DND-41 (cell line): ENCODE data around the gene ZNF473.
"Not testable (repeated sequence)": the region's sequence is repeated elsewhere in the genome, so short reads cannot be mapped to it uniquely, and the experiment has no call there.

Source experiments
- EZH2 ChIP-seq: IDR thresholded peaks from 3 replicates; pipeline ENCODE4 v1.6.1; 2012; ENCODE audit warnings: borderline replicate concordance, low read depth, mild to moderate bottlenecking, moderate library complexity, low read length, inconsistent platforms; ENCODE audit not compliant: severe bottlenecking
- TF ChIP-seq, protein P1 (sequence below): IDR thresholded peaks from 2 replicates; pipeline ENCODE4 v1.5.1; 2012; ENCODE audit warnings: borderline replicate concordance, low read length, moderate library complexity, mild to moderate bottlenecking; ENCODE audit not compliant: poor library complexity, severe bottlenecking; ENCODE audit errors: extremely low read depth

- TF ChIP-seq, protein P1, sequence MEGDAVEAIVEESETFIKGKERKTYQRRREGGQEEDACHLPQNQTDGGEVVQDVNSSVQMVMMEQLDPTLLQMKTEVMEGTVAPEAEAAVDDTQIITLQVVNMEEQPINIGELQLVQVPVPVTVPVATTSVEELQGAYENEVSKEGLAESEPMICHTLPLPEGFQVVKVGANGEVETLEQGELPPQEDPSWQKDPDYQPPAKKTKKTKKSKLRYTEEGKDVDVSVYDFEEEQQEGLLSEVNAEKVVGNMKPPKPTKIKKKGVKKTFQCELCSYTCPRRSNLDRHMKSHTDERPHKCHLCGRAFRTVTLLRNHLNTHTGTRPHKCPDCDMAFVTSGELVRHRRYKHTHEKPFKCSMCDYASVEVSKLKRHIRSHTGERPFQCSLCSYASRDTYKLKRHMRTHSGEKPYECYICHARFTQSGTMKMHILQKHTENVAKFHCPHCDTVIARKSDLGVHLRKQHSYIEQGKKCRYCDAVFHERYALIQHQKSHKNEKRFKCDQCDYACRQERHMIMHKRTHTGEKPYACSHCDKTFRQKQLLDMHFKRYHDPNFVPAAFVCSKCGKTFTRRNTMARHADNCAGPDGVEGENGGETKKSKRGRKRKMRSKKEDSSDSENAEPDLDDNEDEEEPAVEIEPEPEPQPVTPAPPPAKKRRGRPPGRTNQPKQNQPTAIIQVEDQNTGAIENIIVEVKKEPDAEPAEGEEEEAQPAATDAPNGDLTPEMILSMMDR = not testable (repeated sequence)
- TF ChIP-seq EZH2 = not testable (repeated sequence)
Measured at GRCh38 chr19:50100946-50101345, 75.1 kb downstream of the ZNF473 start.
